VCaP (cell line): ENCODE measurements around the gene L3MBTL4.

ENCODE experiments used
- H3K27ac ChIP-seq: fragments of 450-650 bp; 2 replicates; pipeline ENCODE4 v1.5.1; 2017
- TF ChIP-seq, protein P1 (sequence below): fragments of 450-650 bp; conservative IDR thresholded peaks from 2 replicates; pipeline ENCODE4 v1.5.1; 2017; ENCODE audit warnings: mild to moderate bottlenecking, moderate library complexity

L3MBTL4 gene

DNA sequence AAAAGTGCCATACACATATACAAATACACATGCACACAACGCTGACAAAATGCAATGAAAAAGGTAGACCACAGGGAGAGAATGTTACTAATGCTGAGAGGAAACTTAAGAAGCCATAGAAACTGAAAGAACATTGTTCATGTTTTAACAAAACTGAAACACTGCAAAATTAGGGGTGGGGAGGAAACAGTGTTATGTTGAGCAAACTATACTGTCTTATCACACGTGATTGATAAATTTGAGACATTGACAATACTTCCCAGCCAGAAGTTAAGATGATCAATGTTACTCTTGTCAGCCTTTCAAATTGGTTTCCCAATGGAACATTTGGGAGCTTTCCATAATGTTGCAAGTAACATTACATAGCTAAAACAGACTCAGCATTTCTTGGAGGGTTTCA is 165.5 kb downstream of the L3MBTL4 start:
- TF ChIP-seq, protein P1, sequence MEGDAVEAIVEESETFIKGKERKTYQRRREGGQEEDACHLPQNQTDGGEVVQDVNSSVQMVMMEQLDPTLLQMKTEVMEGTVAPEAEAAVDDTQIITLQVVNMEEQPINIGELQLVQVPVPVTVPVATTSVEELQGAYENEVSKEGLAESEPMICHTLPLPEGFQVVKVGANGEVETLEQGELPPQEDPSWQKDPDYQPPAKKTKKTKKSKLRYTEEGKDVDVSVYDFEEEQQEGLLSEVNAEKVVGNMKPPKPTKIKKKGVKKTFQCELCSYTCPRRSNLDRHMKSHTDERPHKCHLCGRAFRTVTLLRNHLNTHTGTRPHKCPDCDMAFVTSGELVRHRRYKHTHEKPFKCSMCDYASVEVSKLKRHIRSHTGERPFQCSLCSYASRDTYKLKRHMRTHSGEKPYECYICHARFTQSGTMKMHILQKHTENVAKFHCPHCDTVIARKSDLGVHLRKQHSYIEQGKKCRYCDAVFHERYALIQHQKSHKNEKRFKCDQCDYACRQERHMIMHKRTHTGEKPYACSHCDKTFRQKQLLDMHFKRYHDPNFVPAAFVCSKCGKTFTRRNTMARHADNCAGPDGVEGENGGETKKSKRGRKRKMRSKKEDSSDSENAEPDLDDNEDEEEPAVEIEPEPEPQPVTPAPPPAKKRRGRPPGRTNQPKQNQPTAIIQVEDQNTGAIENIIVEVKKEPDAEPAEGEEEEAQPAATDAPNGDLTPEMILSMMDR, result no peak
- no peak overlapping the region for H3K27ac ChIP-seq

DNA sequence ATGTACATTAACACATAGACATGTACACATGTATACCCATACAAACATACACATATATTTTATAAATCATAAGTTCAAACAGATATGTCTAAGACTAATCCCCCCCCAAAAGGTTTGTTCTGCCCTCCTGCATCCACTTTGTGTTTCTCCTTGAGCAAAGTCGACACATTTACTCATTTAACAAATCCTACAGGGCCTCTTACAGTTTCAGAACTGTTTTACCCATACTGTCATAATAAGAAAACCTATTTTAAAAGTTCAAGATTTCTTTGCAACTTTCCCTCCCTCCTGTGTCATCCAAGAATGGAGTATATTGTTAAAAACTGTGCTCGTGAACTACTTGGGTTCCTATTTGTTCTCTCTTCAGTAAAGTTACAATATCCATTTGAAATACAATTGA is 166.7 kb downstream of the L3MBTL4 start:
- TF ChIP-seq, protein P1, result no peak
- H3K27ac ChIP-seq, result no peak overlapping the region

DNA sequence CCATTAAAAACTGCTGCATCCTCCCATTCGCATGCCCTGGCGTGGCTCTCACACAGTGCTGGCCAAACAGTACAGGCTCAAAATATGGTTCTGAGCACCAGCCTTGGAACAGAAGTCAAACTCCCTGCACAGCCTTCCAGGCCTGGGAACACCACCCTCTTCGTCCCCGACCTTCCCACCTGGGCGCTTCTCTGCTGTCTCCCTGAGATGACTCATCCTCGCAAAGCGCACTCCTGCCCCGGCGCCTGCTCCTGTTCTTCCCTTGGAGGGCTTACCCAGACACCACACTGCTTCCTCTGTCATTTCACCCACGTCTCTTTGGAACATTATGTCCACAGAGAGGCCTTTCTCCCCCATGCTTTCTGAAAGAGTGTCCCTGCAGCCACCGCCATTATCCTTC is 172.7 kb downstream of the L3MBTL4 start:
- H3K27ac ChIP-seq, result no peak overlapping the region
- TF ChIP-seq, protein P1, result no peak

DNA sequence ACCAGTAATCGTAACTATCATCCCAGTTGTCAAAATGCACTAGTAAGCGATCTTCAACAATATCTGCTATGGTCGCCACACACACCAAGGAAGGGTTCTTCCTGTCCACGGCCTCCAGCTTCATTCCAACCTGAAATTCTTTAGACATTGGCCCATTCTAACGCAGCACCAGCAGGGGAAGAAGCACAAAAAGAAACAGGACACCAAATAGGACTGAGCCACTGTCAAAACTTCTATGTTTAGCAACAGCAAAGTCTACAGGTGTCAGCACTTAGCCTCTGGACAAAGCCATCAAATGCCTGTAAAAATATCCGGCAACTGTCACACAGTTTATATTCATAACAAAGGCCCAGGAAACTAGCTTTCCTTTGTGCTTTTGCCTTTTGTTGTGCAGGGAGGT is 175.0 kb downstream of the L3MBTL4 start:
- TF ChIP-seq, protein P1, result no peak

DNA sequence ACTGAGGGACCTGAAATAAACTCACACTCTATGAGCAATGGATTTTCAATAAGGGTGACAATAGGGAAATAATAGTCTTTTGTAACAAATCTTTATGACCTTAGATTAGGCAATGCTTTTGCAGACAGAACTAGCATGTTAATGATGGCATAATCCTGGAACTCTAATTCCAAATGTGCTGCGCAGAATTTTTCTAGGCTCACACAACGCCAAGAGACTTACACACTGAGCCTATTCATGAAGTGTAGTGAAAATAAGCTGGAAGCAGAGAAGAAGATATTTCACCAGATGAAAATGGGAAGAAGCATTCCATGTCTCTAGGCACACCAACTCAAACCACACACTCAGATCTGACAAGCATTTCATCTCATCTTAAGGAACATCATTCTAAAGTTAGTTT is 178.5 kb downstream of the L3MBTL4 start:
- TF ChIP-seq, protein P1, result no peak
- H3K27ac ChIP-seq, result no peak overlapping the region

More for the DNA sequence above, 175.0 kb downstream of the L3MBTL4 start:
- no peak overlapping the region for H3K27ac ChIP-seq

DNA sequence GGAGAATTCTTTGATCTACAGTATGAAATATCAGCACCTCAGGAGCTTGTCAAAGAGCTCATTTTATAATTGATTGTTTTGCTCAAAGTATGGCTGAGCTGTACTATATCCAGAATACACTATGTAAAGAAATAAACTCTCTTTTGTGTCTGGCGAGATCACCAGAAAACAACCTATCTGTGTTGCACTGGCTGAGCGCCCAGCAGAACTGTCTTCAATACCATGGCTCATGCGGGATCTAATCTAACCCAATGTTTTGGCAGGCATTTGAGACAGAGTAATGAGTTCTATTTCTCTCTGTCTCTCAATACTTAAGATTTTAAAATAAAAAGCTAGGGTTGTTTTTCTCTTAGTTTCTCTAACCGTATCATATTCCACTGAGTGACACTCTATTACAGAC is 192.4 kb downstream of the L3MBTL4 start:
- H3K27ac ChIP-seq, result no peak overlapping the region
- TF ChIP-seq, protein P1, result no peak

DNA sequence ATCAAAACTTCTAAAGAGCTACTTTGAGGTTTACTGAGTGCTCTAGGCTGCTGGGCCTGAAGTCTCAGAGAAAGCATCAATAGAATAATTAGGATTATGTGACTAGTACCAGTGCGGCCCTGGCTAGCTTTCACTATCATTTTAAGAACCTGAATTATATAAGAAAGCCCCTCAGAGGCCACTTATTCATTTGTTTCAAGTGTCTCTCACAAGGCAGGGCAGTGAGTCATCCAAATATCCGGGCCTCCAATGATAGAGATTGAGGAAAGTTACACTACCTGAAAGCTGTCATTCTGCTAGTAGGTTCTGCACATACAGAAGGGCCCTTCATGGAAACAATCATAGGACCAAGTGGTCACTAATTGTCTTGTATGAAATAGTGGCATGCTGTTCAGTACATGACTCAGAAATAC is 193.1 kb downstream of the L3MBTL4 start:
- H3K27ac ChIP-seq, result no peak overlapping the region
- TF ChIP-seq, protein P1, result no peak

DNA sequence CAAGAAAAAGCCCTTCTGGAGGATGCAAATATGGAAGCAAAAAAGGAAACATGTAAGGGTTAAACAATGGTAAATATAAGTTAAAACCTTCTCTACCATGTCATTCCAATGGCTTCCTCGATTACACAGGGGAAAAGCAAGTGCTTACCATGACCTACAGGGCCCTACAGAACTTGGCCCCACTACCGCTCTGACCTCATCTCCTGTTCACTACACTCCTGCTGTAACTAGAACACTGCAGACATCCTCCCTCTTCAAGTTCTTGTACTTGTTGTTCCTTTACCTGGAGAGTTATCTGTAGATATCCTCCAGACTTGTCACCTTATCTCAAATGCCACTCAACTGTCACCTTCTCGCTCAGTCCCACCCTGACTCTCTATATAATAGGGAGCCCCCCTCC is 194.6 kb downstream of the L3MBTL4 start:
- no peak overlapping the region for H3K27ac ChIP-seq
- TF ChIP-seq, protein P1, result no peak
